ENCODE results near the gene ACAP3. TPM values are rescaled to one million over a fixed set of nuclear protein-coding genes. Genes with fewer than 3 reads are reported as not detected.

ACAP3 gene
- total and polyA plus RNA-seq, 2 donors (not counting 3 experiments of a cell fraction or from before 2014, with no cell fraction given), result 27.8 to 39.0 TPM

- H3K79me2 ChIP-seq (ENCODE audit: control insufficient read depth, insufficient read depth, low read length), result no peaks in the 10 kb centered on the region
- POLR2A ChIA-PET, result no interaction called here
- no peaks in the 10 kb centered on the region for H3K4me1 ChIP-seq (ENCODE audit: control insufficient read depth, extremely low read depth, insufficient read depth, low read length)
- no peaks in the 10 kb centered on the region for H3K27me3 ChIP-seq (ENCODE audit: control insufficient read depth in 2 of 2, insufficient read depth in 2 of 2, low read length in 2 of 2)
- intact Hi-C loops (cut with micrococcal nuclease) (no loop called here), dilution Hi-C loops (cut with MboI; ENCODE audit: extremely low pct_ligation_motif_present, low sequenced_read_pairs) (no loop called here)
- H3K27ac ChIP-seq (ENCODE audit: insufficient read depth, low read depth, low read length), result no peak overlapping the region
- no peak for TF ChIP-seq EZH2 (IDR thresholded peaks at IDR 0.05; ENCODE audit: borderline replicate concordance, low read depth, low read length, severe bottlenecking)
- no peak for TF ChIP-seq POLR2AphosphoS5 (IDR thresholded peaks at IDR 0.05; ENCODE audit: insufficient read depth, low read depth, low read length)
- TF ChIP-seq FOS (IDR thresholded peaks at IDR 0.05; ENCODE audit: borderline replicate concordance, insufficient read depth, low read length), result no peak
- TF ChIP-seq, protein P1, sequence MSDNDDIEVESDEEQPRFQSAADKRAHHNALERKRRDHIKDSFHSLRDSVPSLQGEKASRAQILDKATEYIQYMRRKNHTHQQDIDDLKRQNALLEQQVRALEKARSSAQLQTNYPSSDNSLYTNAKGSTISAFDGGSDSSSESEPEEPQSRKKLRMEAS (IDR thresholded peaks at IDR 0.05; ENCODE audit: insufficient read depth, insufficient read length), result no peak
- TF ChIP-seq, protein P2, sequence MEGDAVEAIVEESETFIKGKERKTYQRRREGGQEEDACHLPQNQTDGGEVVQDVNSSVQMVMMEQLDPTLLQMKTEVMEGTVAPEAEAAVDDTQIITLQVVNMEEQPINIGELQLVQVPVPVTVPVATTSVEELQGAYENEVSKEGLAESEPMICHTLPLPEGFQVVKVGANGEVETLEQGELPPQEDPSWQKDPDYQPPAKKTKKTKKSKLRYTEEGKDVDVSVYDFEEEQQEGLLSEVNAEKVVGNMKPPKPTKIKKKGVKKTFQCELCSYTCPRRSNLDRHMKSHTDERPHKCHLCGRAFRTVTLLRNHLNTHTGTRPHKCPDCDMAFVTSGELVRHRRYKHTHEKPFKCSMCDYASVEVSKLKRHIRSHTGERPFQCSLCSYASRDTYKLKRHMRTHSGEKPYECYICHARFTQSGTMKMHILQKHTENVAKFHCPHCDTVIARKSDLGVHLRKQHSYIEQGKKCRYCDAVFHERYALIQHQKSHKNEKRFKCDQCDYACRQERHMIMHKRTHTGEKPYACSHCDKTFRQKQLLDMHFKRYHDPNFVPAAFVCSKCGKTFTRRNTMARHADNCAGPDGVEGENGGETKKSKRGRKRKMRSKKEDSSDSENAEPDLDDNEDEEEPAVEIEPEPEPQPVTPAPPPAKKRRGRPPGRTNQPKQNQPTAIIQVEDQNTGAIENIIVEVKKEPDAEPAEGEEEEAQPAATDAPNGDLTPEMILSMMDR (IDR thresholded peaks at IDR 0.05; ENCODE audit: extremely low read depth in 1 of 2, insufficient read depth in 1 of 2, low read depth in 1 of 2, low read length in 2 of 2), result no peak
- no peak for TF ChIP-seq GATA2 (IDR thresholded peaks at IDR 0.05; ENCODE audit: insufficient read depth, insufficient read length, low read depth, low read length)
- TF ChIP-seq JUN (IDR thresholded peaks at IDR 0.05; ENCODE audit: borderline replicate concordance, insufficient read depth, insufficient read length, low read depth), result no peak
- TF ChIP-seq MYC (IDR thresholded peaks at IDR 0.05; ENCODE audit: low read depth, low read length), result no peak
- TF ChIP-seq POLR2A (IDR thresholded peaks at IDR 0.05; ENCODE audit: low read depth, low read length), result no peak
- H3K36me3 ChIP-seq (ENCODE audit: control insufficient read depth in 2 of 2, extremely low read depth in 1 of 2, insufficient read depth in 2 of 2, low read length in 2 of 2), result peaks cover 0 to 15% of the 10 kb centered on the region in 2 experiments
- H3K9me1 ChIP-seq (replicated peaks; ENCODE audit: control insufficient read depth, extremely low read depth, insufficient read depth, low read length), result no peaks in the 10 kb centered on the region
- CTCF ChIA-PET, result no interaction called here
- BruUV-seq (replicated peaks), result no TSS peak
- no peaks in the 10 kb centered on the region for H4K20me1 ChIP-seq (replicated peaks; ENCODE audit: control insufficient read depth, extremely low read depth, insufficient read depth, low read length)
- no peak overlapping the region for H2AFZ ChIP-seq (ENCODE audit: low read depth, low read length)
- no peak for FAIRE-seq
- no peak for DNase-seq (ENCODE audit: low read depth, low spot score)
- no peak overlapping the region for H3K4me2 ChIP-seq (ENCODE audit: insufficient read depth, low read length)
- no peak overlapping the region for H3K9ac ChIP-seq (replicated peaks; ENCODE audit: extremely low read depth, insufficient read depth, low read length)
- no peak overlapping the region for H3K4me3 ChIP-seq (replicated peaks in 1 of 3; ENCODE audit: insufficient read depth in 1 of 3, low read depth in 1 of 3, low read length in 3 of 3)
- H3K9me3 ChIP-seq (replicated peaks; ENCODE audit: control insufficient read depth, insufficient read depth, low read length), result no peaks in the 10 kb centered on the region
Measured at GRCh38 chr1:1332031-1332755, 24.5 kb upstream of the ACAP3 start.

All from endothelial cell of umbilical vein (primary cell).